HUDEP-2 (cell line): ENCODE measurements around the gene CDH22.

ENCODE experiments used
- DNase-seq, 76 experiments: peaks; one replicate each; lab custom pipeline; 2025; ENCODE audit not compliant: unreplicated experiment in 76 of 76; lab: John Stamatoyannopoulos, UW

The CDH22 gene

DNA sequence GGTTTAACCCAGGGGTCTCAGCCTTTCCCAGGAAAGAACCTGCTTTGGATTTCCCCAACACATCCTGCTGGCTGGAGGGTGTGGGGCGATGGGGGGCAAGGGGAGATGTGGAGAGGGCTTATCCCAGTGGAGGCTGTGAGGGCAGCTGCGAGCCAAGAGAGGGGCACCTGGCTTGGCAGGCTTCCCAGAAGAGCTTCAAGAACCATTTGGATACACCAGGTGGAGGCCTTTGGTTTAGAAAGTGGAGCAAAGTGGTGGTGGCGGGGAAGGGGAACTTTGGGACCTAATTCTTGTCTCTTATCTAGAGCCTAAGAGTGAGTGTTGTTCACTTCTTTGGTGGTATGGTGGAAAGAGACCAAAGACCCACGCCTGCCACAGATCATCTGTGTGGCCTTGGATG is 177.8 kb downstream of the CDH22 start:
- no peak for DNase-seq

- no peak for DNase-seq
Observed at GRCh38 chr20:46129955-46130481, 178.3 kb downstream of the CDH22 start.

DNA sequence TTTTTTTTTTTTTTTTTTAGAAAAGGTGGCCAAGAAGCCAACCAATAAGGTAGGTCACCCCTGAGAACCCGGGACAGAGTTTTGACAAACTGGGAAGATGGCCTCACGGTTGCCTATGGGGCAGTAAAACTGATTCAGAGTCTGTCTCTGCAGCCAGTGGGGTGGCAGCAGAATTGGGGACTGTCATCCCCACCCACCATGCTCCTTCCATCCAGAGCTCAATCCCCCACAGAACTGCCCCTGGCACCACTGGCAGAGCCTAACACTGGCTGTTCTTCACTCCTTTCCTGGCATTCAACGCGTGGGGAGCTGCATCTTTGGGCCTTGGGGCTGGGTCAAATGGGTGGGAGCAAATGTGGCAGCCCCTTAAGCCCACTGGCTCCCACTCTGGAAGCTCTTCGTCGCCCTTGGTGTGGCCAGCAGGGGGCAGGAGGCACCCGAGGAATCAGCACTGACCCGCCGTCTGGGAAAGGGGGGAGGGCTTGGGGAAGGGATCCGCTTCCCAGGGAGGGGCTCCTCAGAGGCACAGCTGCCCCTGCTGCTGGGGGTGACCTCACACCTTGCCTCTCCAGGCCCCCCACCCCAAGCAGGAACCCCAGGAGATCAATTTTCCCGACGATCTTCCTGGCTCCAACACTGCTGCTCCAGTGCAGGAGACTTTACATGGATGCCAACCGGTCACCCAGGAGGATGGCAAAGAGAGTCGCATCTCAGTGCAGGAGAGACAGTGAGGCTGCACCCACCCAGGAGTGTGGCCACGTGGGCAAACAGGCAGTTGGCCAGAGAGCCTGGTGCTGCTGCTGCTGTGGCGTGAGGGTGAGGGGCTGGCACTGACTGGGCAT is 179.8 kb downstream of the CDH22 start:
- peak in 4 of 76 experiments; percentile 2 to 18 (median 11) for DNase-seq

- no peak for DNase-seq
Observed at GRCh38 chr20:46127396-46128010, 180.8 kb downstream of the CDH22 start.

DNA sequence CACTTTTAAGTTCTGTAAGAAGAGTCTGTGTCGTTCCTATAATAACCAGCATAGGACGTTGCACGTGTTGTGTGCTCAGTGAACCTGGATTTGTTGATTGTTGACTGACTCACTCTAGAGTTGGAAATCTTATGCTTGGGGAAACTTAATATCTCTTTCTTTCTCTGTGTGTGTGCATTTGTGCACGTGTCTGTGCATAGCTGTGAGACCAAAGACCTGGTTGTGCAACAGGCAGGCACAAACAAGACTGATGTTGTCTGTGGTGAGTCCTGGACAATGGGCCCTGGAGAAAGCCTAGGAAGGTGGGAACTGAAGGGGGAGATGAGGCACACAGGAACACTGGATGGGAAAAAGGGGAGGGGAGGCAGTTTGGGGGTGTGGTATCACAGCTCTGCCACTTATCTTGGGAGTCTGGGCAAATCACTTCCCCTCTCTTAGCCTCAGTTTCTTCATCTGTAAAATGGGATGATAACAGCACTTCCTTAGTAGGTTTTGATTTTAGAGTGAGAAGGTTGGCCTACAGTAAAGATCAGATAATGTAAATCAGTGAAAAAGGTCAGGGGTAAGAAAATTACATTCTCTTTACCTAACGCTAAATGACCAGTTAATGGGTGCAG is 181.8 kb downstream of the CDH22 start:
- no peak for DNase-seq
